K562 (cell line): ENCODE data around the gene MEF2B.

Experiments used
- SMAD3 ChIP-seq: fragments of 450-650 bp; formaldehyde crosslinking; conservative IDR thresholded peaks from 2 replicates; pipeline ENCODE4 v1.4.0; 2020; ENCODE audit warnings: mild to moderate bottlenecking
- ZNF318 ChIP-seq, 2 experiments: fragments of 450-650 bp; IDR thresholded peaks; 2 replicates each; pipeline ENCODE4 v1.6.1; 2016; ENCODE audit warnings: mild to moderate bottlenecking in 2 of 2, borderline replicate concordance in 1 of 2, low read depth in 1 of 2, moderate library complexity in 1 of 2

GRCh38 chr19:19167612-19168011 lies 2.5 kb downstream of the MEF2B start:
- TF ChIP-seq SMAD3 (CRISPR knock-in tag) (no peak), ZNF318 (IDR thresholded peaks at IDR 0.05; ENCODE audit: borderline replicate concordance in 1 of 2, low read depth in 1 of 2) (no peak)
